Thyroid gland (tissue), 4 donors: ENCODE measurements around the gene FBLN1. TPM values are rescaled to one million over a fixed set of nuclear protein-coding genes. Genes with fewer than 3 reads are reported as not detected.
A peak's percentile ranks its signal among the peaks of the same experiment; 100 is the strongest.

Experiments used
- DNase-seq, 2 donors: peaks; one replicate each; pipeline ENCODE4 v3.0.0-alpha.2; 2019
- H3K27ac ChIP-seq, 3 donors: fragments of 200-600 bp; sonication (generic); 1 replicate in 2 of 3; 2 replicates in 1 of 3; pipeline ENCODE4 v1.5.1; 2016 to 2019; ENCODE audit warnings: mild to moderate bottlenecking in 1 of 3, moderate library complexity in 1 of 3
- H3K27me3 ChIP-seq: fragments of 200-600 bp; sonication (generic); one replicate; pipeline ENCODE4 v1.5.1; 2019
- H3K36me3 ChIP-seq, 2 donors: fragments of 200-600 bp; sonication (generic); one replicate each; pipeline ENCODE4 v1.5.1; 2016 to 2019
- H3K4me1 ChIP-seq, 2 donors: fragments of 200-600 bp; sonication (generic); one replicate each; pipeline ENCODE4 v1.5.1; 2017 to 2019
- H3K4me3 ChIP-seq, 3 donors: fragments of 200-600 bp; sonication (generic); replicated peaks in 1 of 3; 1 replicate in 2 of 3; 2 replicates in 1 of 3; pipeline ENCODE4 v1.5.1; 2016; ENCODE audit warnings: mild to moderate bottlenecking in 1 of 3
- H3K9me3 ChIP-seq: fragments of 200-600 bp; sonication (generic); one replicate; pipeline ENCODE4 v1.5.1; 2017
- CTCF ChIP-seq, 6 experiments: fragments of 200-600 bp in 3 of 6; fragments of 450-650 bp in 3 of 6; sonication (generic) in 3 of 6; IDR thresholded peaks; one replicate each; pipeline ENCODE4 v1.5.1; 2016 to 2019; ENCODE audit warnings: antibody characterized with exemption in 6 of 6, mild to moderate bottlenecking in 2 of 6, inconsistent platforms in 1 of 6, moderate library complexity in 1 of 6
- POLR2A ChIP-seq, 2 donors: fragments of 450-650 bp; IDR thresholded peaks; one replicate each; pipeline ENCODE4 v1.6.1; 2017; ENCODE audit warnings: antibody characterized with exemption in 2 of 2, mild to moderate bottlenecking in 2 of 2, moderate library complexity in 1 of 2
- WGBS, 2 donors: methylation state at CpG; one replicate each; pipeline ENCODE4 v1.1.5; 2017; 5-methylcytosine and 5-hydroxymethylcytosine counted together
- intact Hi-C: fragments of 100-400 bp; cut with DNase I; formaldehyde crosslinking; loops from one replicate; pipeline ENCODE4 v1.15.1; 2023
- total RNA-seq, 4 donors: library from RNA; depleted of rRNA; stranded (reverse); fragments of >200 nt; gene quantifications; one replicate each; pipeline ENCODE4 v1.2.3, GENCODE V29; 2016

The FBLN1 gene
- total RNA-seq, 4 donors from 2014 or later = 52.3 to 199 (median 163) TPM

- TF ChIP-seq CTCF (IDR thresholded peaks at IDR 0.05) (no peak), POLR2A (IDR thresholded peaks at IDR 0.05) (no peak)
- Histone ChIP-seq H3K27me3 (no peaks in the 10 kb centered on the region), H3K9me3 (no peaks in the 10 kb centered on the region), H3K4me3 (no peak overlapping the region), H3K27ac (no peak overlapping the region), H3K4me1 (peaks cover 0 to 4% of the 10 kb centered on the region in 2 donors), H3K36me3 (no peaks in the 10 kb centered on the region)
- intact Hi-C loops = no loop called here
- 94 to 95% methylated on average over 8 to 11 of the region's 11 CpGs for WGBS, 2 donors
- no peak for DNase-seq
Observed at GRCh38 chr22:45529105-45529504, 26.4 kb downstream of the FBLN1 start.

- no peak overlapping the region for H3K4me3 ChIP-seq
- 90 to 94% methylated on average over 11 of the region's 11 CpGs for WGBS, 2 donors
- intact Hi-C loops = no loop called here
- H3K9me3 ChIP-seq = no peaks in the 10 kb centered on the region
- H3K4me1 ChIP-seq = peaks cover 0 to 4% of the 10 kb centered on the region in 2 donors
- no peaks in the 10 kb centered on the region for H3K27me3 ChIP-seq
- TF ChIP-seq POLR2A (IDR thresholded peaks at IDR 0.05) = no peak
- TF ChIP-seq CTCF (IDR thresholded peaks at IDR 0.05) = no peak
- H3K27ac ChIP-seq = no peak overlapping the region
- H3K36me3 ChIP-seq = no peaks in the 10 kb centered on the region
- DNase-seq = no peak
Observed at GRCh38 chr22:45529971-45530575, 27.4 kb downstream of the FBLN1 start.

- H3K36me3 ChIP-seq = no peaks in the 10 kb centered on the region
- peaks cover 0 to 4% of the 10 kb centered on the region in 2 donors for H3K4me1 ChIP-seq
- DNase-seq = peak; percentile 66 to 75
- TF ChIP-seq CTCF (IDR thresholded peaks at IDR 0.05) (no peak), POLR2A (IDR thresholded peaks at IDR 0.05) (no peak)
- peak overlapping the region in 1 of 3 donors; percentile 0 for H3K27ac ChIP-seq
- no peaks in the 10 kb centered on the region for H3K27me3 ChIP-seq
- intact Hi-C loops = no loop called here
- 52 to 59% methylated on average over 7 of the region's 9 CpGs for WGBS, 2 donors
- no peak overlapping the region for H3K4me3 ChIP-seq
- no peaks in the 10 kb centered on the region for H3K9me3 ChIP-seq
Observed at GRCh38 chr22:45531441-45532234, 29.0 kb downstream of the FBLN1 start.

GRCh38 chr22:45532235-45532631 is 29.6 kb downstream of the FBLN1 start:
- 68 to 71% methylated on average over 3 of the region's 3 CpGs for WGBS, 2 donors
- no peaks in the 10 kb centered on the region for H3K9me3 ChIP-seq
- no peak overlapping the region for H3K4me3 ChIP-seq
- intact Hi-C loops = no loop called here
- no peak for DNase-seq
- no peaks in the 10 kb centered on the region for H3K27me3 ChIP-seq
- TF ChIP-seq CTCF (IDR thresholded peaks at IDR 0.05) (no peak), POLR2A (IDR thresholded peaks at IDR 0.05) (no peak)
- H3K4me1 ChIP-seq = peaks cover 2 to 7% of the 10 kb centered on the region in 2 donors
- H3K27ac ChIP-seq = no peak overlapping the region
- no peaks in the 10 kb centered on the region for H3K36me3 ChIP-seq

- no peak for DNase-seq
- no peaks in the 10 kb centered on the region for H3K9me3 ChIP-seq
- no peak overlapping the region for H3K27ac ChIP-seq
- intact Hi-C loops = no loop called here
- no peak overlapping the region for H3K4me3 ChIP-seq
- no peaks in the 10 kb centered on the region for H3K36me3 ChIP-seq
- 91 to 97% methylated on average over 16 to 17 of the region's 17 CpGs for WGBS, 2 donors
- H3K4me1 ChIP-seq = peaks cover 16 to 22% of the 10 kb centered on the region in 2 donors
- TF ChIP-seq CTCF (IDR thresholded peaks at IDR 0.05) = no peak
- no peak for TF ChIP-seq POLR2A (IDR thresholded peaks at IDR 0.05)
- H3K27me3 ChIP-seq = no peaks in the 10 kb centered on the region
Observed at GRCh38 chr22:45533703-45534102, 31.0 kb downstream of the FBLN1 start.
